Psoas muscle (tissue), 8 donors: Measurements from ENCODE around the gene ATP5PB. TPM values are rescaled to one million over a fixed set of nuclear protein-coding genes. Genes with fewer than 3 reads are reported as not detected.
A peak's percentile ranks its signal among the peaks of the same experiment; 100 is the strongest.

Experiments
- ATAC-seq, 4 donors: fragments of 200-7000 bp; cut with Tn5 transposase; one replicate each; pipeline ENCODE4 v1.9.1; 2020; ENCODE audit warnings: moderate library complexity in 3 of 4, mild to moderate bottlenecking in 2 of 4
- DNase-seq, 2 donors: peaks; one replicate each; pipeline ENCODE4 v3.0.0-alpha.2; 2020
- H3K27ac ChIP-seq: fragments of 200-600 bp; one replicate; pipeline ENCODE4 v1.8.0; 2022
- H3K27me3 ChIP-seq, 3 donors: fragments of 200-600 bp in 1 of 3; one replicate each; pipeline versions ENCODE4 v1.6.1 to v1.8.0; 2013 to 2022; ENCODE audit warnings: low read length in 2 of 3, mild to moderate bottlenecking in 2 of 3, moderate library complexity in 1 of 3; ENCODE audit not compliant: insufficient read depth in 3 of 3
- H3K36me3 ChIP-seq, 2 donors: fragments of 200-600 bp in 1 of 2; one replicate each; pipeline versions ENCODE4 v1.6.1 to v1.8.0; 2013 to 2022; ENCODE audit warnings: low read depth in 1 of 2, mild to moderate bottlenecking in 1 of 2, moderate library complexity in 1 of 2; ENCODE audit not compliant: insufficient read depth in 1 of 2
- H3K4me1 ChIP-seq: fragments of 200-600 bp; one replicate; pipeline ENCODE4 v1.8.0; 2022
- H3K4me3 ChIP-seq: fragments of 200-600 bp; one replicate; pipeline ENCODE4 v1.8.0; 2022; ENCODE audit warnings: mild to moderate bottlenecking
- H3K9me3 ChIP-seq: fragments of 200-600 bp; one replicate; pipeline ENCODE4 v1.8.0; 2022
- WGBS, 3 donors: extraction: QIAGEN DNeasy Blood & Tissue Kit; methylation state at CpG; one replicate each; pipeline versions ENCODE4 v1.1.6 to v1.1.7; 2013; 5-methylcytosine and 5-hydroxymethylcytosine counted together
- intact Hi-C, 2 donors: fragments of 100-400 bp; cut with DNase I; formaldehyde crosslinking; loops; one replicate each; pipeline versions ENCODE4 v1.11.0 to v1.14.2; 2022
- polyA plus RNA-seq, 3 donors: library from polyadenylated mRNA; stranded (reverse); fragments of 200-250 nt; gene quantifications; one replicate each; pipeline ENCODE4 v1.2.3, GENCODE V29; 2013
- total RNA-seq, 4 donors: library from RNA; stranded (reverse); fragmentation: NEBNext Ultra II Directional in 2 of 4; extraction: Animal tissue kit (Norgen Biotek cat#: 25700) in 2 of 4; gene quantifications; one replicate each; pipeline versions ENCODE4 v1.2.1 to v1.2.4, GENCODE V29; 2021 to 2023
- TF ChIP-seq, protein P1 (sequence below): fragments of 200-600 bp; IDR thresholded peaks from one replicate; pipeline ENCODE4 v1.8.0; 2022; ENCODE audit warnings: antibody characterized with exemption
- donor health status: healthy with polysubstance abuse.
- donor health status: DM: no; HTN: no; CAD: no; lungs with moderate emphysema.
- donor health status: Bipolar disorder and iron deficiency.
- donor health status: healthy.
- donor health status: DM: yes; HTN: yes; CAD: no.
- donor health status: DM: no; HTN: no; CAD: no.
- donor health status: DM: no; HTN: no; CAD: no.
- donor health status: DM: yes; HTN: yes; CAD: no.

ATP5PB gene
- total and polyA plus RNA-seq, 7 donors = 272 to 649 (median 428) TPM

- peaks cover 8% of the 10 kb centered on the region for H3K4me1 ChIP-seq
- DNase-seq = no peak
- TF ChIP-seq, protein P1, sequence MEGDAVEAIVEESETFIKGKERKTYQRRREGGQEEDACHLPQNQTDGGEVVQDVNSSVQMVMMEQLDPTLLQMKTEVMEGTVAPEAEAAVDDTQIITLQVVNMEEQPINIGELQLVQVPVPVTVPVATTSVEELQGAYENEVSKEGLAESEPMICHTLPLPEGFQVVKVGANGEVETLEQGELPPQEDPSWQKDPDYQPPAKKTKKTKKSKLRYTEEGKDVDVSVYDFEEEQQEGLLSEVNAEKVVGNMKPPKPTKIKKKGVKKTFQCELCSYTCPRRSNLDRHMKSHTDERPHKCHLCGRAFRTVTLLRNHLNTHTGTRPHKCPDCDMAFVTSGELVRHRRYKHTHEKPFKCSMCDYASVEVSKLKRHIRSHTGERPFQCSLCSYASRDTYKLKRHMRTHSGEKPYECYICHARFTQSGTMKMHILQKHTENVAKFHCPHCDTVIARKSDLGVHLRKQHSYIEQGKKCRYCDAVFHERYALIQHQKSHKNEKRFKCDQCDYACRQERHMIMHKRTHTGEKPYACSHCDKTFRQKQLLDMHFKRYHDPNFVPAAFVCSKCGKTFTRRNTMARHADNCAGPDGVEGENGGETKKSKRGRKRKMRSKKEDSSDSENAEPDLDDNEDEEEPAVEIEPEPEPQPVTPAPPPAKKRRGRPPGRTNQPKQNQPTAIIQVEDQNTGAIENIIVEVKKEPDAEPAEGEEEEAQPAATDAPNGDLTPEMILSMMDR = no peak
Observed at GRCh38 chr1:111480674-111481073, 31.4 kb downstream of the ATP5PB start.

DNA sequence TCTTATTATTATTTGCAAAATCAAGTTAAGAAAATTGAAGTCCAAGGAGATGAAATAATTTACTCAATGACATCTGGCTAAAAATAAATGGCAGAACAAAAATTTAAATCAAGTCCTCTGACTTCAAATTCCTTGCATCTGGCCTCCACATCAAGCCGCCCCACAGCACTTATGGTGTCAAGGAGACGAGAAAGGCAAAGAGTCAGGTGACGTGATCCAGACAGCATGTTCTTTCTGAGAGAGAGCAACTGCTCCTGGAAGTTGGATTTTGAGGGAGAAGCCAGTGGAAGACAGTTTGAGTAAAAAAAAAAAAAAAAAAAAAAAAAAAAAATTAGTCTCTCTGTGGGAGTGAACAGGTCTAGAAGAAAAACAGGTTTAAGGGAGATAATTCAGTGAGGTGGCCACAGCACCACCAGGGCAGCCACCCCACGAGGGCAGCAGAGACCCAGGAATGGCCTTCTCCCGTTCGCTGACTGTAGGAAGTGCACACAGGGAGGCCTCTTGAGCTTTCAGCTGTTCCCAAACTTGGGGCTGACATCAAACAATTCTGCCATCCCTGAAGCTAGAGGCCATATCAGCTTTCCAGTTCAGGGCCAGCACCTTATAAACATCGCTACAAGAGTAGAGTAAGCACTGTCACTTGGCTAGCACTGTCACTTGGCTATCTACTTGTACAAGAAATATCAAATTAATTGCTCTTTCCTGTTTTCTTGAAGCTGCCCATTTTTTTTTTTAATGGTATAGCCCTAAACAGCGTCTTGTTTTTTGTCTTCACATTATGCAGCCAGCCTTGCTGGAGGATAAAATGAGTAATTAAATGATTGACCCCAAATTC, 32.3 kb downstream of the ATP5PB start:
- TF ChIP-seq, protein P1 = peak; percentile 71
- intact Hi-C loops = loop anchor here (5.0 to 10.0 kb wide), 3 partner anchors 176 to 286 kb away; no protein-coding TSS in a partner anchor
- peak; percentile 76 to 86 for DNase-seq
- peaks cover 0 to 20% of the 10 kb centered on the region in 2 donors for H3K36me3 ChIP-seq
- H3K4me3 ChIP-seq = no peak overlapping the region
- H3K27ac ChIP-seq = peak overlapping the region; percentile 13
- ATAC-seq = peak; percentile 95 to 99 (median 98)
- peaks cover 8% of the 10 kb centered on the region for H3K4me1 ChIP-seq
- 21 to 28% (median 22%) methylated on average over 8 of the region's 8 CpGs for WGBS, 3 donors
- H3K9me3 ChIP-seq = no peaks in the 10 kb centered on the region
- H3K27me3 ChIP-seq = no peaks in the 10 kb centered on the region

More at GRCh38 chr1:111480674-111481073, 31.4 kb downstream of the ATP5PB start:
- Histone ChIP-seq H3K36me3 (peaks cover 0 to 29% of the 10 kb centered on the region in 2 donors), H3K4me3 (no peak overlapping the region), H3K9me3 (no peaks in the 10 kb centered on the region), H3K27me3 (no peaks in the 10 kb centered on the region), H3K27ac (no peak overlapping the region)
- 52 to 72% (median 70%) methylated on average over 1 of the region's 1 CpG for WGBS, 3 donors
- intact Hi-C loops = loop anchor here (5.0 to 10.0 kb wide), 3 partner anchors 177 to 287 kb away; no protein-coding TSS in a partner anchor
- ATAC-seq = no peak

GRCh38 chr1:111483166-111483565, 33.9 kb downstream of the ATP5PB start:
- no peak overlapping the region for H3K27ac ChIP-seq
- peaks cover 0 to 8% of the 10 kb centered on the region in 2 donors for H3K36me3 ChIP-seq

GRCh38 chr1:111483876-111484275, 34.6 kb downstream of the ATP5PB start:
- Histone ChIP-seq H3K36me3 (peaks cover 0 to under 1% of the 10 kb centered on the region in 2 donors), H3K4me1 (peaks cover 8% of the 10 kb centered on the region), H3K9me3 (no peaks in the 10 kb centered on the region), H3K27ac (no peak overlapping the region), H3K4me3 (no peak overlapping the region), H3K27me3 (no peaks in the 10 kb centered on the region)
- intact Hi-C loops = loop anchor here (5.0 to 10.0 kb wide), 3 partner anchors 173 to 283 kb away; no protein-coding TSS in a partner anchor
- 72 to 89% (median 86%) methylated on average over 2 of the region's 2 CpGs for WGBS, 3 donors
- TF ChIP-seq, protein P1 = no peak
- no peak for ATAC-seq
- no peak for DNase-seq

More at GRCh38 chr1:111483166-111483565, 33.9 kb downstream of the ATP5PB start:
- Histone ChIP-seq H3K4me3 (no peak overlapping the region), H3K27me3 (no peaks in the 10 kb centered on the region), H3K4me1 (peaks cover 8% of the 10 kb centered on the region), H3K9me3 (no peaks in the 10 kb centered on the region)
- no peak for ATAC-seq
- TF ChIP-seq, protein P1 = no peak
- DNase-seq = no peak
- intact Hi-C loops = loop anchor here (5.0 to 10.0 kb wide), 3 partner anchors 174 to 284 kb away; no protein-coding TSS in a partner anchor
- WGBS, 3 donors = 44 to 76% (median 49%) methylated on average over 3 of the region's 3 CpGs
